RKO (cell line): ENCODE measurements around the gene IL4.

ENCODE experiments used
- DNase-seq: peaks from one replicate; pipeline ENCODE4 v3.0.0-alpha.2; 2016; ENCODE audit warnings: low spot score

Gene IL4

DNA sequence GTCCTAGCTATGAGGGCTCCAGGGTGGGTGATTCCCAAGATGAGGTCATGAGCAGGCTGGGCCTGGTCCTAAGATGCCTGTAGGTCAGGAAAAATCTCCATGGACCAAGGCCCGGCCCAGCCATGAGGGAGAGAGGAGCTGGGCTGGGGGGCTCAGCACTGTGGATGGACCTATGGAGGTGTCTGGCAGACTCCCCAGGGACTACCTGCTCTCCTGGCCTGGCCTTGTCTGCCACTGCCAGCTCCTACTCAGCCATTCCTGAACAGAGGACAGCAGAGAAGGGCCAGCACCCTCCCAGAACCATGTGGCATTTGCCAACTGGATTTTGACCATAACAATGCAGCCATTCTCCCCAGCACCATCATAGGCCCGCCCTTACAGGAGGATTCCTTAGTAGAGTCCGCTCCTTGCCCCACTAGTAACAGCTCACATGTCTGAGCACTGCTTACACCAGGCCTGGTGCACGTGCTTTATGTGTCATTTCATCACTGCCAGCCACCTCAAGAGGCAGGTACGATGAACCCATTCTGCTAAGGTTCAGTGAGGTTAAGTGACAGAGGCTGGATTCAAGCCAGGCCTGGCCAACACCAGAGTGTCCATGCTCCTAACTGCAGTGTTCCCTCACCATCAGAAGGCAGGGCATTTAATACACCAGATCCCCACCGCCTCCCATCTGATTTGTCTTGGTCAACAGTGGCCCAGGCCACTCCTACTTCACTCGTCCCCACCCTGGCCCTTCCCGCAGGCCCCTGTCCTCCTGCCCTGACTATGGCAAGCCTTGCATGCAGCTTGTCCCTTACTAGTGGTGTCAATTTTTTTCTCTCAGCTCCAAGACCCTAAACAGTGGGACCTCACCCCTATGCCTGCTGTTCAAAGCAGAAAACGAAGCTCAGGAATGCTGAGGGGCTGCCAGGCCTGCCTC lies 15.1 kb upstream of the IL4 start:
- no peak for DNase-seq

DNA sequence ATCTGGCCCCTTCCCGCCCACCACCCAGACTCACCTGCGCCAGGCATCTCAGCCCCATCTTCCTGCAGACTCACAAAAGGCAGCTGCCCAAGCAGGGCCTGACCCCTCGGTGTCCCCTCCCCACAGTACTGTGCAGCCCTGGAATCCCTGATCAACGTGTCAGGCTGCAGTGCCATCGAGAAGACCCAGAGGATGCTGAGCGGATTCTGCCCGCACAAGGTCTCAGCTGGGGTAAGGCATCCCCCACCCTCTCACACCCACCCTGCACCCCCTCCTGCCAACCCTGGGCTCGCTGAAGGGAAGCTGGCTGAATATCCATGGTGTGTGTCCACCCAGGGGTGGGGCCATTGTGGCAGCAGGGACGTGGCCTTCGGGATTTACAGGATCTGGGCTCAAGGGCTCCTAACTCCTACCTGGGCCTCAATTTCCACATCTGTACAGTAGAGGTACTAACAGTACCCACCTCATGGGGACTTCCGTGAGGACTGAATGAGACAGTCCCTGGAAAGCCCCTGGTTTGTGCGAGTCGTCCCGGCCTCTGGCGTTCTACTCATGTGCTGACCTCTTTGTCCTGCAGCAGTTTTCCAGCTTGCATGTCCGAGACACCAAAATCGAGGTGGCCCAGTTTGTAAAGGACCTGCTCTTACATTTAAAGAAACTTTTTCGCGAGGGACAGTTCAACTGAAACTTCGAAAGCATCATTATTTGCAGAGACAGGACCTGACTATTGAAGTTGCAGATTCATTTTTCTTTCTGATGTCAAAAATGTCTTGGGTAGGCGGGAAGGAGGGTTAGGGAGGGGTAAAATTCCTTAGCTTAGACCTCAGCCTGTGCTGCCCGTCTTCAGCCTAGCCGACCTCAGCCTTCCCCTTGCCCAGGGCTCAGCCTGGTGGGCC lies 13.9 kb upstream of the IL4 start:
- no peak for DNase-seq

DNA sequence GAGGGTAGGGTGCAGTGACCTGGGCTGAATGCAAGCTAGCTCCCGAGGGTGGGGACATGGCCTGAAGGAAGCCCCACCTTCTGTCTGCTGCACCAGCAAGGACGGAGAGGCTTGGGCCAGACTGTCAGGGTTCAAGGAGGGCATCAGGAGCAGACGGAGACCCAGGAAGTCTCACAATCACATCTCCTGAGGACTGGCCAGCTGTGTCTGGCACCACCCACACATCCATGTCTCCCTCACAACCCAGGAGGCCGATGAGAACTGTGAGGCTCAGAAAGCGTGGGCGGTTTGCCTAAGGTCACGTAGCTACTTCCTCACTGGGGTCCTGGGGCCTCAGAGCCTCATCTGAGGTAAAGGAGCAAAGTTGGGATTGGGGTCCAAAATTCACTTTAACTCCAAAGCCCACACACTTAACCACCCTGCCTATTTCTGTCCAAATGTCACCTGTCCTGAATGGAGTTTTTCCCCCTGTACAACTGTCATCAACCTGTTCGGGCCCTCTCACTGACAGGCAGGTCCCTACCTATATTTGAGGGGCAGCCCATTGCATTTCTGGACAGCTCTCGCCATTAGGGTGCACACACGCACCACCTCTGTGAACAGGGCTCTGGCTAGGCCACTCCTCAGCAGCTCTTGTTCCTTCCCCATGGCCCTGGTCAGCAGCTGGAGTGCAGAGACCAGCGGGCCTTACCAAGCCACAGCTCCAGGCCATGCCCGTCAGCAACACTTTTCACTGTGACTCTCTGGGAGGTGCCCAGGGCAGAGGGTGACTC lies 12.4 kb upstream of the IL4 start:
- DNase-seq, result no peak

DNA sequence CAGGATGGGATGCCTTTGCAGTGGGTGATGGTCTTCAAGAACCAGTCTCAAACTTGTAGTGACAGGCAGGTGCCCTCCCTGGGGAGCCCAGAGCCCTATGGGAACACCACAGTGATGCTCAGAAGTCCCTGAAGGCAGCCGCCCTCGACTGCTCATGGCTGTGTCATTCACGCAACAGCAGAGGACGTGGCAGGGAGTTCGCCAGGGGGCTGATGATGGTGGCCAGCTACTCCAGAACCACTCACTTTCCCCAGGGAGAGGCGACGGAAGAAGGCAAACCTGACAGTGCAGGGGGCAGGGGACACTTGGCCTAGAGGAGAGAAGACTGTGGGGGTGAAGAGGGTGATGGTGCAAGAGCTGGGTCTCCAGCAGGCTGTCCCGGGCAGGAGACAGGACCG lies 11.8 kb upstream of the IL4 start:
- no peak for DNase-seq

DNA sequence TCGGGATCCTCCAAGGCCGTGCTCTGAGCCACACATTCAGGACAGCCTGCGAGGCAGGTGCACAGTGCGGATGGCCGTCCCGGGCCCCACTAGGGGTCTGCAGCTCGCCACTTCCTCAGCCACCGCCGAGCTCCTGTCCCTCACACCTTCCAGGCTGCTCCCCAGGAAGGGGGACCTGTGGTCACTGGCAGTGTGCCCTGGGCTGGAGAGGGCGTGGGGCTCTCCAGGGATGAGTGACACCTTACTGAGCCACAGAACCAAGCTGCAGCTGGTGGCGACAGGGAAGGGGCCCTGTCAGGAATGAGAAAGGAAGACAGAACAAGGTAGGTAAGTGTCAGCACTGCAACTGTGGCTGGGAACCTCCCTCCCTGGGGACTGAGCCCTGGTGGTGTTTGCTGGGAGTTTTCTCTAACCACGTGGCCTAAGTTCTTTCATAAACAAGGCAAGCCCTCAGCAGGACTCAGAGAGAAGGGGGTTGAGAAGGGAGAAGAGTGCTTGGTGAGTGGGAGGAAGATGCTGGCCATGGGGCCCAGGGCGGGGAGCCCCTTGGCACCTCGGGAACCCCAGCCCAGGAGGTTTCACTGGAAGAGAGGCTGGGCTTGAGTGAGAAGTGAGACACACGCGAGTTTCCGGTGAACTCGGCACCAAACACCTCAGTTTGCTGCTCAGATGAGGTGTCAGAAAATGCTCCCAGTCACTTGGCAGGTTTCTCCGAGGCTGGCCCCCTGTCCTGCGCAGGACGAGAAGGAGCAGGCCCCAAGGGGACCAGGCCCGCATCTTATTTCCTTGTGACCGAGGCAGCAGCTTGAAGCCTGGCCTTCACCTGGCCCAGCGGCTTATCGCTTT lies 10.6 kb upstream of the IL4 start:
- DNase-seq, result no peak

DNA sequence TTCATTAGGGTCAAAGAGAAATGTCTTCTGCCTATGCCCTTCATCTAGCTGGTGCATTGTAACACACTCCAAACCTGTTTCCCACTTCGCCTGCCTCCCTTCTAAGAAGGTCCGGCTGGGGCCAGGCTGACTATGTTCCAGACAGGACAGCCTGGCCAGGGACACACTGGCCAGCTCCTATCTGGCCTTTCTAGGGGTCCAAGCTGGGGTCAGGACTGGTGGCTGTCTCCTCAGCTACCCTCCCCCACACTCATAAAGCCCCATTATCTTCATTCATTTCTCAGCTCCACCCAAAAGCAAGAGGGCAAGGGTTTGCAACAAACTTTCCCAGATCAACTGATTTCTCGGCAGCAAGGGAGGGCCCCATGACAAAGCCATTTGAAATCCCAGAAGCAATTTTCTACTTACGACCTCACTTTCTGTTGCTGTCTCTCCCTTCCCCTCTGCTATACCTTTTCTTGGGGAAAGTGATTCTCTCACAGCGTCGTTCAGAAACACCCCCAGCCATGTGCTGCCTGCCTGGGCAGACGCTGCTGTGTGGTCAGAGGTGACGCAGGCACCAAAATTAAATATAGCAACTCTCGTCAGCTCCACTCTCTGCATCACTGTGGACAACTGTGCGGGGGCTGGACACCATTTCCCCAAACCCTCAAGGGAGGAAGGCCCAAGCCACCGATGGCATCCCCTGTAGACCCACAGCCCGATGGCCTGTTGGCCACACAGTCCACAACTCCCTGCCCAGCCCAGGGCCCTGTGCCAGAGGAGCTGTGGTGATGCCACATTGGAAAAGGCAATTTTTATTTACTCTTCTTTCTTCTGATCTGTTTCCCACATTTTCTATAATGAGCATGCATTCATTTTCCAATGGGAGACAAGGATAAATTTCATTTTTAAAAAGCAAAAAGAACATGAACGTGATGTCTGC lies 9.8 kb upstream of the IL4 start:
- no peak for DNase-seq

GRCh38 chr5:132664696-132665209 lies 9.0 kb upstream of the IL4 start:
- no peak for DNase-seq

- no peak for DNase-seq
Measured at GRCh38 chr5:132665574-132666080, 8.2 kb upstream of the IL4 start.

DNA sequence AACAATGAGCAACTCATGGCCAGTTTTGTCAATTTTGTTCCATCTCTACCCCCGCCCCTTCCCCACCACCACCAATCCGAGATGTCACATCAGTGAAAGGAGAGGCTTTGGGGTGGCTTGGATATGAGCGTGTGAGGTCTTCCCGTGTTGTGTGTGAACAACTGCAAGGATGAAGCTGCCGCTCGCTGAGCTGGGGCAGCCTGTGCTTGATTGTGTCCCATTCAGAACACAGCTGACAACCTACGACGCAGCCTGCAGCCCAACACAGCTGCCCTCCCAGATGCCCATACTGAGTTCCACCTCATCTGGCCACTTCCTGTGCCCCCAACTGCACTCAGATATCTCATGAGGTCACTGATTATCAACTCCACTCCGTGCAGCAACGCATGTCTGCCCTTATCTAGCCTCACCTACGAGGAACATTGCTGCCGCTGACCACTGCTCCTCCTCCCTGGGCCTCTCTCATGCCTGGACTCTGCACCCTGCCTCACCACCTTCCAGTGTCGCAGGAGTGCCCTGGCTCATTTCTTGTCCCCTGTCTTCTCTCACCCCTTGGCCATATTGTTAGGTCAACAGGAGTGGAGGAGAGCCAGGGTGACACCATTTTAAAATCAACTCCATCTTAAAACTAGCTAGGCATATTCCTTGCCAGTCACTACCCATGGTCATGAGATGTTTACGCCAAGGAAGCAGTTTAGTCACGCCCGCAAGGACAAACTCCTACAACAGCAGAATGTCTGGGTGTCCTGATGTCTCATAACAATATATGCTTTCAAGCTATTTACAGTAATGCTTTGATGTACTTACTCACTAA lies 7.3 kb upstream of the IL4 start:
- DNase-seq, result no peak

GRCh38 chr5:132667309-132667708 lies 6.5 kb upstream of the IL4 start:
- DNase-seq, result no peak

DNA sequence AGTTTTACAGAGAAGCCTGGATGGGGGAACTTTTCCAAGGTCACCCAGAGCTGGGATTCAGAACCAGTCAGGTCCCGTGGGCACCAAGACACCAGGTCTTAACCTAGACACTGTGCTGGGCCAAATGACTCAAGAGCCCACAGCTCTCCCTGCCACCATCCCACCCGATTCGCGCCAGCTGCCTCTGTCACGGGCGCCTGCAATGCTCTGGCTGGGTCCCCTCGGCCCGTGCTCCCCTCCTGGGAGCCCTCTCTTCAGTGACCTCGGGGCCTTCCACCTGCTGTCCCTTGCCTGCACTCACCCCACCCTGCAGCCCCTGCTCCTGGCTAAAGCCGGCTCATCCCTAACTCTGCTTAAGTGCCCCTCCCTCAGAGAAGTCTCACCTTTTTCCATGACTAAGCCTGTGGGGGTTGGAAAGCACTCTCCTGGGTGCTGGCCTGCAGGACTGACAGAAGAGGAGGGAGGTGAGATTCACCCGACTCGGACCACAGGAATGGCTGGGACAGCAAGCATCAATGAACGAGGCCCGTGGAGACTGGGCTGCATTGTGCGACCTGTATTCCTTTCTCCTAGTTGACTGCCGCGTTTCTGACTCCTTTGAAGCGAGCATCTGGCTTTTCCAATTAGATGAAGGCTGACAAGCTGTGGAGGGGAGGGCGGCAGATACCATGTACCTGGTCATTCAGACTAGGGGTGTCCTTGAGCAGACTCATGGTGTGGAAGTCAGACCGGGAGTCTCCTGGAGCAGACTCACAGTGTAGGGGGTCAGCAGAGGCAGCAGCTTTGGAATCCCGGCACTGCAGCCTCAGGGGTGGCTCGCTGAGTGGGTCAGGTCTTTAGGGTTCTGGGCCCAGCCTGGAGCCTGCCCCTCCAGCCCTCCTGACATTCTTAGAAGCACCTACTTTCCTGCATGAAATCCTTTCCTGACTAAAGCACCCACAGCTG lies 5.8 kb upstream of the IL4 start:
- no peak for DNase-seq

- peak; percentile 14 for DNase-seq
Measured at GRCh38 chr5:132668706-132669454, 4.9 kb upstream of the IL4 start.

- DNase-seq, result no peak
Measured at GRCh38 chr5:132669455-132669820, 4.4 kb upstream of the IL4 start.

DNA sequence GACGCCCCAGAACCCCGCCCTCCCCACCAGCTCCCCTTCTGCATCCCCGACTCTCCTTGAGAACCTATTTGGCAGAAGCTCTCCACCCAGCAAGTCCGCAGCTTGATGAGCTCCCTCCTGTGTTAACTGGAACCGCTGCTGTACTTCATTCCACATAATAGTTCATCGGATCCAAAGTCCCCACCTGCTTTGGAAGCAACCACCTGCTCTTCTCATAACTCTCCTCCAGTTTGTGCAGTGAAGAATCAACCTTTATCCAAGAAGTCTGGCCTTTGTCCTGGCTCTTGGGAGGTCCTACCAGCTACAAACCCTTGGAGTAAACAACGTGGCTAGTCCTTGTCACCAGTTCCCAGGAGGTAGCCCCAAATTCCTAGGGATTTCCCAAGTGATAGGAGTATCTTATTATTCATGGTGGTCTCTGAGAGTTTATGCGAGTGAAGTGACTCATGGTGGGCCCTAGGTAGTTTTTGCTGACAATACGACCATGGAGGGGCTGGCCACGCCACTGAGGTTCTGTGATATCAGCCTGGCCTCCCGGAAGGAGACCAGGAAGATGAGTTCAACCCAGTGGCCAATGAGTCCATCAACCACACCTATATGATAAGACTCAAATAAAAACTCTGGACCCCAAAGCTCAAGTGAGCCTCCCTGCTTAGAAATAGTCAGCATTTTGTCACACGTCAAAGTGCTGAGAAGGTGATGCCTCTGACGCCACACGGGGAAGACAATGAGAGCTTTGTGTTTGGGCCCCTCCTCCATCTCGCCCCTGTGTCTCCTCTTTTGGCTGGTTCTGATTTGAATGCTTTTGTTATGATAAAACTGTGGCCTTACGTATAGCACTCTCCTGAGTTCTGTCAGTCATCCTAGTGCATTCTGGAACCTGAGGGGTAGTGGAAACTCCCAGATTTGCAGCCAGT lies 3.6 kb upstream of the IL4 start:
- DNase-seq, result no peak

GRCh38 chr5:132671000-132671399 lies 2.8 kb upstream of the IL4 start:
- no peak for DNase-seq

DNA sequence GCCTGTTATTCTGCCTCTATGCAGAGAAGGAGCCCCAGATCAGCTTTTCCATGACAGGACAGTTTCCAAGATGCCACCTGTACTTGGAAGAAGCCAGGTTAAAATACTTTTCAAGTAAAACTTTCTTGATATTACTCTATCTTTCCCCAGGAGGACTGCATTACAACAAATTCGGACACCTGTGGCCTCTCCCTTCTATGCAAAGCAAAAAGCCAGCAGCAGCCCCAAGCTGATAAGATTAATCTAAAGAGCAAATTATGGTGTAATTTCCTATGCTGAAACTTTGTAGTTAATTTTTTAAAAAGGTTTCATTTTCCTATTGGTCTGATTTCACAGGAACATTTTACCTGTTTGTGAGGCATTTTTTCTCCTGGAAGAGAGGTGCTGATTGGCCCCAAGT lies 301 bp upstream of the IL4 start:
- DNase-seq, result no peak
